RWPE2 (cell line): ENCODE results near the gene STRIP1.
A peak's percentile ranks its signal among the peaks of the same experiment; 100 is the strongest.

Experiments used
- ATAC-seq: fragments of 200-7000 bp; cut with Tn5 transposase; 3 replicates; pipeline ENCODE4 v1.9.1; 2021; ENCODE audit warnings: low read depth
- DNase-seq: peaks from one replicate; pipeline ENCODE4 v3.0.0-alpha.2; 2020; ENCODE audit warnings: low spot score
- H3K27ac ChIP-seq: fragments of 450-650 bp; 2 replicates; pipeline ENCODE4 v1.5.1; 2017; ENCODE audit warnings: mild to moderate bottlenecking; ENCODE audit not compliant: poor library complexity, severe bottlenecking
- H3K27me3 ChIP-seq: fragments of 250-450 bp; sonication (Bioruptor Pico); 2 replicates; pipeline ENCODE4 v1.5.1; 2021; ENCODE audit warnings: mild to moderate bottlenecking, moderate library complexity; ENCODE audit not compliant: insufficient read depth, poor library complexity, severe bottlenecking
- H3K36me3 ChIP-seq: fragments of 250-450 bp; sonication (Bioruptor Pico); 2 replicates; pipeline ENCODE4 v1.5.1; 2020; ENCODE audit warnings: low read depth, mild to moderate bottlenecking, moderate library complexity
- H3K4me1 ChIP-seq: fragments of 250-450 bp; sonication (Bioruptor Pico); 2 replicates; pipeline ENCODE4 v1.5.1; 2021; ENCODE audit warnings: mild to moderate bottlenecking, moderate library complexity; ENCODE audit not compliant: insufficient read depth, poor library complexity, severe bottlenecking
- H3K4me3 ChIP-seq: fragments of 250-450 bp; sonication (Bioruptor Pico); 2 replicates; pipeline ENCODE4 v1.5.1; 2021; ENCODE audit warnings: mild to moderate bottlenecking, moderate library complexity; ENCODE audit not compliant: severe bottlenecking
- H3K9me3 ChIP-seq: fragments of 250-450 bp; sonication (Bioruptor Pico); 2 replicates; pipeline ENCODE4 v1.5.1; 2021; ENCODE audit warnings: mild to moderate bottlenecking, moderate library complexity; ENCODE audit not compliant: severe bottlenecking
- CTCF ChIP-seq: fragments of 450-650 bp; IDR thresholded peaks from one replicate; pipeline ENCODE4 v1.5.1; 2017; ENCODE audit warnings: mild to moderate bottlenecking, moderate library complexity; ENCODE audit not compliant: poor library complexity, severe bottlenecking

Gene STRIP1

DNA sequence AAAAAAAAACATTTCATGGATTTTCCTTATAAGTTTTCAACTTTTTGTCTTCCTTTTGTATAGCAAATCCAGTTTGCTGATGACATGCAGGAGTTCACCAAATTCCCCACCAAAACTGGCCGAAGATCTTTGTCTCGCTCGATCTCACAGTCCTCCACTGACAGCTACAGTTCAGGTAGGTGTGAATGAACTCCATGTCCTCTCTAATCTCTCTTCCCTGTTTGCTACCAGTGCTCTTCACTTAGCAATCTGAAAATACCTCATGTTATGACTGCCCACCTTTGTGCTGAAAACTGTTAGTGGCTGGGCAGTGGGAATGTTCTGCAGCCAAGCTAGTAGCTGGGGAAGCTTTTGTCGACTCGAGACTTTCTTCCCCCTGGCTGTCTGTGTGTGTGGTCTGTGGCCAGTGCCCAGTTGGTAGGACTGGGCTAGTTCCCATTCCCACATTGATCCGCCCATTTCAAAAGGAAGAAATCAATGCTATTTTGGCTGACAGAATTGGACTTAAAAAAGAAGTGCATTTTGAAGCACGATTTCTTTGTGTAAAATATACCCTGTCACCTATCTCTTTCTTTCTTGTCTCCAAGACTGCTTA, 25.4 kb upstream of the STRIP1 start:
- DNase-seq: no peak
- Histone ChIP-seq H3K27me3 (no peaks in the 10 kb centered on the region), H3K4me3 (no peak overlapping the region), H3K36me3 (peaks cover 53% of the 10 kb centered on the region), H3K27ac (no peak overlapping the region), H3K9me3 (no peaks in the 10 kb centered on the region), H3K4me1 (peaks cover 18% of the 10 kb centered on the region)
- TF ChIP-seq CTCF: no peak
- ATAC-seq: no peak

GRCh38 chr1:110011527-110012041, 22.8 kb upstream of the STRIP1 start:
- H3K4me3 ChIP-seq: no peak overlapping the region
- peak; percentile 77 for TF ChIP-seq CTCF
- no peaks in the 10 kb centered on the region for H3K9me3 ChIP-seq
- no peak overlapping the region for H3K27ac ChIP-seq
- ATAC-seq (peak; percentile 92), DNase-seq (no peak)
- H3K4me1 ChIP-seq: no peaks in the 10 kb centered on the region
- peaks cover 78% of the 10 kb centered on the region for H3K36me3 ChIP-seq
- H3K27me3 ChIP-seq: no peaks in the 10 kb centered on the region

- TF ChIP-seq CTCF: no peak
- peaks cover 85% of the 10 kb centered on the region for H3K36me3 ChIP-seq
- H3K4me1 ChIP-seq: no peaks in the 10 kb centered on the region
- ATAC-seq (no peak), DNase-seq (no peak)
- H3K9me3 ChIP-seq: no peaks in the 10 kb centered on the region
- no peaks in the 10 kb centered on the region for H3K27me3 ChIP-seq
- H3K4me3 ChIP-seq: no peak overlapping the region
- H3K27ac ChIP-seq: no peak overlapping the region
Measured at GRCh38 chr1:110012100-110012780, 22.2 kb upstream of the STRIP1 start.

DNA sequence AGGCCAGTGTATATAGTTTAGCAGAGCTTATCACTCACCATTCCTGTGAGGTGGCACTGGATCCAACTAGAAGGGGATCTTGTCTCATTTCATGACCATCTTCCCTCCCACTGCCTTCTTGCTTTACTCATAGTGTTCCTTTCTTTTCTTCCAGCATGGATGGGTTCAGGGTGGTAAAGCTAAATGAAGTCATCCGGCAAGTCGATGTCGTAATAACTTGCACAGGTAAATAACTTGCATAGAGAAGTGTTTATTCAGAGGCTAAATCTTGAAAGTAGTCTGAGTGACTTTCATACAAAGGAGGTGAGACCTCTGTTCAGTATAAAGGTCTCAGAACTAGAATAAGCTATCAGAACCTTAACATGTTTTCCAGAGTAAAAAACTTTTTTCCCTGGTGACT, 16.6 kb upstream of the STRIP1 start:
- H3K9me3 ChIP-seq: no peaks in the 10 kb centered on the region
- H3K27ac ChIP-seq: no peak overlapping the region
- no peak for DNase-seq
- no peaks in the 10 kb centered on the region for H3K4me1 ChIP-seq
- no peaks in the 10 kb centered on the region for H3K27me3 ChIP-seq
- H3K4me3 ChIP-seq: no peak overlapping the region
- peaks cover 92% of the 10 kb centered on the region for H3K36me3 ChIP-seq
- no peak for TF ChIP-seq CTCF
- ATAC-seq: no peak

- no peak overlapping the region for H3K4me3 ChIP-seq
- H3K9me3 ChIP-seq: no peaks in the 10 kb centered on the region
- no peak for ATAC-seq
- no peaks in the 10 kb centered on the region for H3K27me3 ChIP-seq
- peaks cover 90% of the 10 kb centered on the region for H3K36me3 ChIP-seq
- H3K27ac ChIP-seq: no peak overlapping the region
- H3K4me1 ChIP-seq: no peaks in the 10 kb centered on the region
- TF ChIP-seq CTCF: no peak
- no peak for DNase-seq
Measured at GRCh38 chr1:110018396-110018795, 16.0 kb upstream of the STRIP1 start.
